Fibroblast of villous mesenchyme (primary cell): ENCODE measurements around the gene TIA1. TPM values are rescaled to one million over a fixed set of nuclear protein-coding genes. Genes with fewer than 3 reads are reported as not detected.
A peak's percentile ranks its signal among the peaks of the same experiment; 100 is the strongest.
"Not testable (repeated sequence)": the region's sequence is repeated elsewhere in the genome, so short reads cannot be mapped to it uniquely, and the experiment has no call there.

Source experiments
- DNase-seq: peaks from one replicate; pipeline ENCODE4 v3.0.0-alpha.2; 2010; ENCODE audit warnings: low read depth
- H3K4me3 ChIP-seq: 2 replicates; pipeline ENCODE4 v1.5.1; 2011; ENCODE audit warnings: low read depth, mild to moderate bottlenecking, low read length
- small RNA-seq: library from RNA; depleted of rRNA; stranded (forward); fragments of <200 nt; gene quantifications from one replicate; pipeline ENCODE3, GENCODE V24; 2012
- total RNA-seq: library from RNA; depleted of rRNA; stranded (reverse); fragments of >200 nt; gene quantifications from 2 replicates; pipeline ENCODE4 v1.2.3, GENCODE V29; 2012
- TF ChIP-seq, protein P1 (sequence below): IDR thresholded peaks from 2 replicates; pipeline ENCODE4 v1.5.1; 2012; ENCODE audit warnings: low read depth, mild to moderate bottlenecking, low read length; ENCODE audit not compliant: insufficient read depth

Gene TIA1
- total RNA-seq, 1 donor: 114 TPM

DNA sequence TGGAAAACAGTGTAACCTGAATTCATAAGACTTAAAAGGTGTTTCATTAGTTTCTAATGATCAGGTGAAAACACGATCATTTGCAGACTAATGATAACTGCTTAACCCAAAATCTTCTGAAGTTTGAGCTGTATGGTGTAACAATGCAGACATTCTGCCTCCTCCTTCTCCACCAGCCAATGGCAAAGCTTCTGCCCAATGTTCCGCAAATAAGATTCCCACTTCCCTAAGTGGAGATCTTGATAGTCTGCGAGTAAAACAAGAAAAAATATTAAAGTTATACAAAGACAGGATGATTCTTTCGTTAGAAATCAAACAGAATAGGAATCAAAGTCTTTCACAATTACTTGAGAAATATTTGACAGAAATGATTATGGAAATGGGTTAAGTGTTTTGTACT is 65.7 kb downstream of the TIA1 start:
- TF ChIP-seq, protein P1, sequence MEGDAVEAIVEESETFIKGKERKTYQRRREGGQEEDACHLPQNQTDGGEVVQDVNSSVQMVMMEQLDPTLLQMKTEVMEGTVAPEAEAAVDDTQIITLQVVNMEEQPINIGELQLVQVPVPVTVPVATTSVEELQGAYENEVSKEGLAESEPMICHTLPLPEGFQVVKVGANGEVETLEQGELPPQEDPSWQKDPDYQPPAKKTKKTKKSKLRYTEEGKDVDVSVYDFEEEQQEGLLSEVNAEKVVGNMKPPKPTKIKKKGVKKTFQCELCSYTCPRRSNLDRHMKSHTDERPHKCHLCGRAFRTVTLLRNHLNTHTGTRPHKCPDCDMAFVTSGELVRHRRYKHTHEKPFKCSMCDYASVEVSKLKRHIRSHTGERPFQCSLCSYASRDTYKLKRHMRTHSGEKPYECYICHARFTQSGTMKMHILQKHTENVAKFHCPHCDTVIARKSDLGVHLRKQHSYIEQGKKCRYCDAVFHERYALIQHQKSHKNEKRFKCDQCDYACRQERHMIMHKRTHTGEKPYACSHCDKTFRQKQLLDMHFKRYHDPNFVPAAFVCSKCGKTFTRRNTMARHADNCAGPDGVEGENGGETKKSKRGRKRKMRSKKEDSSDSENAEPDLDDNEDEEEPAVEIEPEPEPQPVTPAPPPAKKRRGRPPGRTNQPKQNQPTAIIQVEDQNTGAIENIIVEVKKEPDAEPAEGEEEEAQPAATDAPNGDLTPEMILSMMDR: no peak
- DNase-seq: no peak
- H3K4me3 ChIP-seq: no peak overlapping the region

DNA sequence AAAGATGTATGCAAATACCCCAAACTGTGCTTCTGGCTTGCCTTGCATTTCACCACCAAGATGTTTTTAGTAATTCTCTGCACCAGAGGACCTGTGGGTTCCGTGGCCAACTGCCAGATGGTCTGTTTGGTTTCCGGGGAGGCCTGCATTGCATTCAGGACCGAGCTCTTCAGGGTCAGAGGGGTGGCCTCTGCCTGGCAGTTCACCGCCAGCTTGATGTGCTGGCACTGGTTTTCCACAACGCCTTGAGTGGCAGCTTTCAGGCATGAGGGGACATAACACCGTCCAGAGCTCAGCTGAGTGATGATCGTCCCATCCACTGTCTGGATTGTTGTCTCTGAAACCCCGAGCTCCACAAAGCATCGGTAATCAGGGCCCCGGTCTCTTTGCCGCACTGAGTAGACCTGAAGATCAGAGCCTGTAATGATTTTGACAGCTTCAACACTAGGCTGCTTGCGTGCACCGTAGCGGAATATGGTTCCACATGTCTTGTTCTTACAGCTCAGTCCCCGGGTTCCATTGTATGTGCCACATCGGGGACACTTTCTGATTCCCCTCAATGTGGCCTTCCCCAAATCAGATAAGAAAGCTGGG is 67.0 kb downstream of the TIA1 start:
- H3K4me3 ChIP-seq: no peak overlapping the region
- TF ChIP-seq, protein P1: no peak

DNA sequence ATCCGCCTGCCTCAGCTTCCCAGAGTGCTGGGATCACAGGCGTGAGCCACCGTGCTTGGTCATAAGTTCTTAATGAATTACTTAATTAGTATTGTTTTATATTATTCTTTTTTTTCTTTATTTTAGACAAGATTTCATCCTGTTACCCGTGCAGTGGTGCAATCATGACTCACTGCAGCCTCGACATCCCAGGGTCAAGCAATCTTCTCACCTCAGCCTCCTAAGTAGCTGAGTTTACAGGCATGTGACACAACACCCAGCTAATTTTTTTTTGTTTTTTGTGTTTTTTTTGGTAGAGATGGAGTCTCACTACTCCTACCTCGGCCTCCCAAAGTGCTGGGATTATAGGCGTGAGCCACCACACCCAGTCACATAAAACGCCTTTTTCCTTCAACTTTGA is 74.9 kb downstream of the TIA1 start:
- TF ChIP-seq, protein P1: no peak
- no peak overlapping the region for H3K4me3 ChIP-seq
- peak; percentile 58 for DNase-seq

More for the DNA sequence above, 67.0 kb downstream of the TIA1 start:
- no peak for DNase-seq

DNA sequence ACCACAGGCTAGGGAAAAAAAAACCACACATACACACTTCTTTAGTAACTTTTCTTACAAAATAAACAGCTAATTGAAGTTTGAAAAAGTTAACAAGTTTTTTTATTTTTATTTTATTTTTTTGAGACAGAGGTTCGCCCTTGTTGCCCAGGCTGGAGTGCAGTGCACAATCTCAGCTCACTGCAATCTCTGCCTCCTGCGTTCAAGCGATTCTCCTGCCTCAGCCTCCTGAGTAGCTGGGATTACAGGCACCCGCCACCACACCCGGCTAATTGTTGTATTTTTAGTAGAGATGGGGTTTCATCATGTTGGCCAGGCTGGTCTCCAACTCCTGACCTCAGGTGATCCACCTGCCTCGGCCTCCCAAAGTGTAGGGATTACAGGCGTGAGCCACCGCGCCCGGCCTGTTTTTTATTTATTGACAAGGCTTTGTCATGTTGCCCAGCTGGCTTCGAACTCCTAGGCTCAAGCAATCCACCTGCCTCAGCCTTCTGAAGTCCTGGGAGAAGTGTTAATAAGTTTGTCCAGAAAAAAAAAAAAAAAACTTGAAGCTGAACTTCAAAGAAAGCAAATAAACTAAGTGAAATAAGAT is 78.7 kb downstream of the TIA1 start:
- DNase-seq, H3K4me3 ChIP-seq: not testable (repeated sequence)

DNA sequence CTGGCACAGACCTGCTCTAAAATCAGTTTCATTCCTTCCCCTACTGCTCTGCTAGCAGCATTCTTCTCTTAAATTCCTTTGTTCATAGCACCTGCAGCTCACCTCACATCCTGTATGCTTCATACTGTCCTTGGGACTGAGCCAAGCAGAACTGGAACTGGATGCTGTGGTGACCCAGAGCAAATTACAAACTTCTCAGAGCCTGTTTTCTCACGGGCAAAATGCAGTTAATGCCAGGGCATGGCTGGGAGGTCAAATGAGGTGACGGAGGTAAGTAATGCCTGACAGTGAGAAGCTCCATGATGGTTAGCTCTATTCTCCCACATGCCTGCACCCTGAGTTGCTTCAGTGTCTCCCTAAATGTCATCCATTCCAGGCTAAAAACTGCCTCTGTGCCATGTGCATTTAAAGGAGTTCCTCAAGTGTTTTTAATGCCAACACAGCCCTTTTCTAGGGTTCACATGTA is 87.3 kb downstream of the TIA1 start:
- TF ChIP-seq, protein P1: no peak
- no peak for DNase-seq
- H3K4me3 ChIP-seq: no peak overlapping the region

DNA sequence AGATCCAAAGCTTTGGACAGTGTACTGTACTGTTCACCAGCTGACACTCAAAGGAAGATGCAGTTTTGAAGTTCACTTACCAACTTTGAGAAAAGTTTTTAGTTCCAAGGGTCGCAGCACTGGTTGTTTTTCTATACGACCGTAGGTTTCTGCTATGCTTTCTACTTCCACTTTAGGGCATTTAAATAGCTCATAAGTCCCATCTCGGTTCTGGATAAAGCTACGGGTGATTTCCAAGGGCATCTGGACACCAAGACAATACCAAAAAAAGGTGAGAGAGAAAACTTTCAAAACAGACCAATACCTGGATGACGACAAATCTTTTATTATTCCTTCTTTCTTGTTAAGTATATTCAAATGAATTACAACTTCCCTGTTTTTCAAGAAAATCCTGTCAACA is 87.9 kb downstream of the TIA1 start:
- H3K4me3 ChIP-seq: no peak overlapping the region
- TF ChIP-seq, protein P1: no peak
- DNase-seq: no peak

Small RNA genes within 50 kb of the gene (small RNA-seq; reads per million reads assigned to genes)
- gene AC016700.2: not detected
- not detected for gene MIR1285-2

Other genes starting within 250 kb of the TIA1 start
- gene PCBP1, start 161.2 kb downstream of the TIA1 start, total RNA-seq: 32.9 and 45.3 TPM in 2 replicates
- gene C2orf42, start 57.6 kb downstream of the TIA1 start, total RNA-seq: 14.5 and 33.7 TPM in 2 replicates
- gene PCYOX1, start 9.5 kb upstream of the TIA1 start, total RNA-seq: 49.6 and 78.2 TPM in 2 replicates
- 197 and 224 TPM in 2 replicates for gene SNRPG, start 45.1 kb upstream of the TIA1 start, total RNA-seq
- 29.3 and 32.8 TPM in 2 replicates for gene FAM136A, start 53.4 kb upstream of the TIA1 start, total RNA-seq